DMS153 (cell line): ENCODE results near the gene RABAC1.
"Not testable (repeated sequence)": the region's sequence is repeated elsewhere in the genome, so short reads cannot be mapped to it uniquely, and the experiment has no call there.

ENCODE experiments used
- DNase-seq: peaks from one replicate; lab custom pipeline; 2025; lab: John Stamatoyannopoulos, UW

Gene RABAC1

DNA sequence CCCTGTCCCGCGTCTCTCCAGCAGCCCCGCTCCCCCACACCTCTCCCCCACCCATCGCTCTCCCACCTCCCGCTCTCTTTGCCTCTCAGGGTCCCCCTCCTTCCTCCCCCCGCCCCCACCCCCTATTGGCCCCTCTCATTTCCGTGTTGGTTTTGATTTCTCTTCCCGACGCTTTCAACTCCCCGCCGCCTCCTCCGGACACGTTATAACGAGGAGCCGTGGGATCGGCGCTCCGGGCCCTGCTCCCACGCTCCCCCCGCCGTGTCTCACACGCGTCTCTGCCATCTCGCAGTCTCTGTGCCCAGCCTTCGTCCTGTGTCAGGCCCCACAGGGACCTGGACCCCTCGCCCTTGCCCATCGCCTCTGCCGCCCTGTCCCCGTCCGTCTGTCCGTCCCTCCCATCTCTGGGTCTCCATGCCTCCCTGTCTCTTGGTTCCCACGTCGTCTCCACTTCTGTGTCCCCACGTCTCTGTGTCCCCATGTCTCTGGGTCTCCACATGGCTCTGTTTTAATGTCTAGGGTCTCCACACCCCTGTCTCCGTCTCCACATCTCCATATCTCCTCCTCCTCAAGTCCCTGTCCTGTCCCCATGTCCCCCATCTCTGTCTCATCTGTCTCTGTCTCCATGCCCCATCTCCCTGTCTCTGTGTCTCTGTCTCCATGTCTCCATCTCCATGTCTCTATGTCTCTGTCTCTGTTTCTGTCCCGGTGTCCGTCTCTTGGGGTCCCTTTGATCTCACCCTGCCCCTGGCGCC is 43.9 kb downstream of the RABAC1 start:
- no peak for DNase-seq

DNA sequence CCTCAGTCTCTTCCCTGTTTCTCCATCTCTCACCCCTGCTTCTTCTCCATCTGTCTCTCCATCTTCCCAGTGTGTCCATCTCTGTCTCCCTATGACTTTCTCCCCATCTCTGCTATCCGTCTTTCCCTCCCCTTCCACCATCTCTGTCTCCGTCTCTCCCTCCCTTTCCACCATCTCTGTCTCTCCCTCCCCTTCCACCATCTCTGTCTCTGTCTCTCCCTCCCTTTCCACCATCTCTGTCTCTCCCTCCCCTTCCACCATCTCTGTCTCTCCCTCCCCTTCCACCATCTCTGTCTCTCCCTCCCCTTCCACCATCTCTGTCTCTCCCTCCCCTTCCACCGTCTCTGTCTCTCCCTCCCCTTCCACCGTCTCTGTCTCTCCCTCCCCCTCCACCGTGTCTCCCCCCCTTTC is 44.7 kb downstream of the RABAC1 start:
- not testable (repeated sequence) for DNase-seq

DNA sequence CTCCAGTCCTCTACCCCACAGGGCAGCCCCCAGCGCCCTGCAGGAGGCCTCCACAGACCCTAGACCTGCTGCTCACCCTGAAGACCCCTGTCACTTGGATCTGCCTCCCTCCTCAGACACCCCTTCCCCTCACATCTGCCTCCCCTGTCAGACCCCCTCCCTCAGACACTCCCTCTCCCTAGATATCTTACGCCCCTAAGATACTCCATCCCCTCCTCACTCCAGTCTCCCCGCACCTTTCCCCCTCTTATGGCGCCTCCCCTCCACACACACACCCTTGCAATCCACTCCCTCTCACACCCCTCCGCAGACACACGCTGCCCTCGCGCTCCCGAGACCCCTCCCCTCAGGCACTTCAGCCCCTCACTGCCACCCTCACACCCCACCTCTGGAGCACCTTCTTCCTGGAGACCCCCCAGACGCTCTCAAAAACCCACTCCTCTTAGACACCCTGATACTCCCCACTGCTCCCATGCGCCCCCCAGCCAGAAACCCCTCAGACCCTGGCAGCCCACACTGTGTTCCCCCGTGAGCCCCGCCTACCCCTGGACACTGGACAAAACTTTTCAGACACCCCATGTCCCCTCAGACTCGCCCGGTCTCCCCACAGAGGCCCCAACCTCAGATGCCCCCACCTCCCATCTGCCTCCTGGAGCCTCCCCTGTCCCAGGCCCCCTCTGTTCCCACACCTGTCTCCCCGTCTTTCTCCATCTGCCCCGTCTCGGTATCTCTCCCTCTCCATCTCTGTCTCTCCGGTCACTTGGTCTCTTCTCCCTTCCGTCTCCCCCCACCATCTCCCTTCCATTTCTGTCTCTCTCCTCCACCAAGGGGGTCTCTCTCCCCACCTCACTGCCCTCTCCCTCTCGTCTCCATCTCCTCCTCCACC is 45.3 kb downstream of the RABAC1 start:
- no peak for DNase-seq

DNA sequence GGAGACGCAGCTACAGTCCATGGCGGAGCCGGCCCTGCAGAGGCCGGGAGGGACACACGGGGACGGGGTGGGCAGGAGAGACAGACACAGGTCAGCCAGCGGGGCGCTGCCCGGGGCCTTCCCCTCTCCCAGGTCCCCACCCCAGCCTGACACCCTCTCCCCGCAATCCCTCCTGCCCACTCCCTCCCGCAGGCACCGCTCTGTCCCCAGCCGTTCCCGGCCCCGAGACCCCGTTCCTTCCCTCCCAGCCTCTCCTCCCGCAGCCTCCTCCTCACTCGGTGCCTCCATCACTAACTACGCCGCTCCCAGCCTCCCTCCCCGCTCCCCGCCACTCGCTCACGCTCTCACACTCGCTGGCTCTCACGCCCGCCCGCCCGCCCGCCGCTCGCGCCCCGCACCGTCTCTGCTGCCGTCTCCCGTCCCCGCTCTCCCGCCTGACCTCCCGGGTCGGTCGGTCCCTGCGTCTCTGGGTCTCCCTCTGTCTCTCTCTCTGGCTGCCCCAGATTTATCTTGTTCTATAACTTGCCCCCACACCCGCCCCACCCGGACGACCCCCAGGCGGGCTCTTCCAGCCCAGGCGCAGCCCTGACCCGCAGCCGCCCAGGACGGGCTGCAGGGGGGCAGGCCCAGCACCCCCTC is 46.1 kb downstream of the RABAC1 start:
- no peak for DNase-seq

DNA sequence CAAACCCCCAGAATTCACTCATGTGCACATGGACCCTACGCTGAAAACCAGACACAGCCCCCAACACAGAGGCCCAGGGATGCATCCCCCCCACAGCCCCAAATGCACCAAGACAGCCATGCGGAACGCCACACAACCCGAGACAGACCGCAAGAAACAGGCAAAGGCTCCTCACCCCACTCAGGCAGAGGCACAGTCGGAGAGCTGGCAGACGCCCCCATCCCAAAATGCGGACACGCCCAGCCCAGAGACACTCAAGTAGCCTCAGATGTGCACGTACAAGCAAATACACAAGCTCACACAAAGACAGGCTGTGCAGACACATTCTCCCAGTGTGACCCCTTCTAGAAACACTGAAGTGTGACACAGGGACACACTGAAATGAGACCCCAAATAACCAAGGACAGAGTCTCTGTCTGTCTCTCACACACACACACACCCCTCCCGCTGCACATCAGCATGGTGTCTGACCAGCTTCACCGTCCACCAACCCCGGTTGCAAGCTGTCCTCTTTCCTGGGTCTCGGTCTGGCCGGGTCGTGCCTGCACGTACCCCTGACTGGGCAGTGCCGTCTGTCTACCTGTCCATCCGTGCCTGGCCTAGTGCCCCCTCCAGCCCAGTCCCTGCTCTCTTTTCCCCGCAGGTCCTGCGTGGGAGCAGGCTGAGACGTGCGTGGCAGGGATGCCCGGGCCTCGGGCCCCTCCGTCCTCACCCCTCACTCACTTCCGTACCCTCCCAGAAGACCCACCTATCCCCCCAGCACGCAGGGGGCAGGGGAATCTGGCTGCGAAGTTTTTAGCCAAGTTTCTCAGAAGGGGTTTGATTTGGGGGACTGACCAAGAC is 47.0 kb downstream of the RABAC1 start:
- DNase-seq, result no peak

DNA sequence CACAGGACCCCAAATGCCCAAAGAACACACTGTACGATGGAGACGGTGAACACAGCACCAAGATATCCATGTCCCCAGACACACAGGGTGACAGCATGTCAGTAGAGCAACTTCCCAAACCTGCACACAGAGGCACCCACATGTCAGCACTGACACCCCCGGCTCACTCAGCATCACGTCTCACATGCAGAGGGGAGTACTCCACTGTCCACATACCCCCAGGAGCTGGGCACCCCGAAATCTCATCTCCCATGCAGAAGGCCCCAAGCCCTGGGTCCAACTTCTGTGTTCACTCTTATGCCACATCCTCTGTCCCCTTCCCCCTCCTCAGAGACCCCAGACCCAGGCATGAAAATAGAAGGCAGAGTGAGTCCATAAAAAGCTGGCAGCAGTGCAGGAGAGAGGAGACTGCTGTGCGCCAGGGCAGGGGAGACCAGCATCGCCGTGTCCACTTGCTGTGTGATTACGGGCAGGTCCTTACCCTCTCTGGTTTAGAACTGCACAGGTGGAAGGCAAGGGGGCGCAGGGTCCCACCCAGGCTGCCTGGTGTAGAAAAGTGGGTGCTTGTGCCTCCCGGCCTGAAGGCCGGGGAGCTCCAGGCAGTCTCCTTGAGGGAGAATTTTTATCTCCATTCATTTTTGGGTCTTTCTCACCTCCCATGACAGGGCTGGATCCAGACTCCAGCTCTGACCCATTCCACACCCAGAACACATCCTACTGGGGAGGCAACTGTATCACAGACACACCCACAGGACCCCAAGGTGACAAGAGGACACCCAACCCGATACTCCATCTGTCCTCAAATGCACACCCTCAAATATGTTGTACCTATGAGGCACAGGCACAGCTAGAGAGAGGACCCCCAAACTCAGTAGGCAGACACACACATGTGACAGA is 47.9 kb downstream of the RABAC1 start:
- DNase-seq, result no peak

DNA sequence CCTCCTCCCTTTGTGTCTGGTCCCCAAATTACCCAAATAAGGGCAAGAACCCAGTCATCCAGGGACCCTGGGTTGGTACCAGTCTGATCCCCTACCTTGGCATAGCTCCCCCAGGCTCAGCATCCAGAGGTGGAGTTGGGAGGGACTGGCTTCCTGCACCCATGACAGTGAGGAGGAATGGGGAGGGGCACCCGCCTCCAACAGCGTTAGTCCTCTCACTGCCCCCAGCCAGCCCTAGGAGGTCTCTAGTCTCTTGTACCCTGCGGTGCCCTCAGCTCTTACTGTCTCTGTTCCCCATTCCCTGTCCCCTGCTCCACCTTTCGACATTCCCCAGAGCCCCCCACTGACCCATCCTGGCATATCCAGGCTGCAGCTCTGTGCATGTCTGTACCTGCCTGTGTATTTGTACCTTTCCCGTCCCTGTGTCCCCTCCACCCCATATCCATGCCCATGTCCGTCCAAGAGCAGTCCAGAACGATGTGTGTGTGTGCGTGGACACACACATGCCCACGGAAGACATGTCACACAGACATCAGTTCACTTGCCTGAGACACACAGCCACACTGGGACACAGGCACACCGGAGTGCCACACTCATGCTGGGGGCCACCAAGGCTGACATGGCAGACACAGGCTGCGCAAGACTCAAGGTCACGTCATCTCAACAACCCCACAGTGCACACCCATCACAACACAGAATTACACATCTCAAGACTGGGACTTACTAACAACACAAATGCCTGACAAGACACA is 48.7 kb downstream of the RABAC1 start:
- no peak for DNase-seq

DNA sequence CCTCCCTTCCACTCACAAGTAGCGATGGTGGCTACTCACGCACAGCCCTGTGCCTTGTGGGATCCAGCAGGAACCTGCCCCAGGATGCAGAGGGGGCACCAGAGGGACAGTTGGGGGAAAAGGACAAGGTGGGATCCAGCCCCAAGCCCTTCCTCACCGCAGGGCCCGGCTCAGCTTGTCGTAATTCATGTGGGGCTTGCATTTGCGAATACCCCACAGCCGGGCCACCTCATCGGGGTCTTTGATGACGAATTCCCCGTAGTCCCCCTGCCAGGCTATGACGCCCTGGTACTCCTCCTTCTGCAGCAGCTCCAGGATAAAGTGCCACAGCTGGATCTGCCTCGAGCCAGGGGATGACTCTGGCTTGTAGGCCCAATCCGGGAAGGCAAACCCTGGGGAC is 49.4 kb downstream of the RABAC1 start:
- DNase-seq, result no peak

DNA sequence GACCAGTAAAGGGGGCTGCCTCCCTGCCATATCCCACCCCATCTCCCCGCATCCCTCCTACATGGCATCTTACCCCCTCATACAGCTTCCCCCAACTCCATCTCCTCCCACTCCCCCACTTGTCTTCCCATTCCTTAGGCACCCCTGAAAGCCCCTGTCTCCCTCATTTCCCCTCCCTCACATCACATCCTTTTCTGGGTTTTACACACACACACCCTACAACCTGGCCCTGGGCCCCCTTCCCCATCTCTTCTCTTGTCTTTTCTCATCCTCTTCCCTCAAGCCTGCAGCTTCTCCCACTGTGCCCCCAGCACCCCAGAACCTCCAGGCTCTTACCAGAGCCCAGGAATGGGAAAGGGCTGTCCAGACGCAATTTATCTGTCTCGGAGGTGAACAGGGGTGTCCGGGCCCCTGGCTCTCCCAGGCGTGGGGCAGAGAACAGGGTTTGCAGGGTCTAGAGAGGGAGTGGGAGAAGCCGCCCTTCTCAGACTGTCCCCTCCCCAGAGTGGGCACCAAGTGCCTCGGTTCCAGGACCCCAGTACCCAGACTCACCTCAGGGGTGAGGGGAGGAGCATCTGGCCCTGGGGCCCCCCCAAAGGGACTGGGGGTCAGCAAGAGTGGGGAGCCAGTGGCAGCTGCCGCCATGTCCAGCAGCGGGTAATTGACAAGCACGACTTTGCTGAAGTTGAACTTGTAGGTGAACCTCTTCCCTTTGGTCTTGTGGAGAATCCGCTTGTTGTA is 50.2 kb downstream of the RABAC1 start:
- DNase-seq, result no peak

DNA sequence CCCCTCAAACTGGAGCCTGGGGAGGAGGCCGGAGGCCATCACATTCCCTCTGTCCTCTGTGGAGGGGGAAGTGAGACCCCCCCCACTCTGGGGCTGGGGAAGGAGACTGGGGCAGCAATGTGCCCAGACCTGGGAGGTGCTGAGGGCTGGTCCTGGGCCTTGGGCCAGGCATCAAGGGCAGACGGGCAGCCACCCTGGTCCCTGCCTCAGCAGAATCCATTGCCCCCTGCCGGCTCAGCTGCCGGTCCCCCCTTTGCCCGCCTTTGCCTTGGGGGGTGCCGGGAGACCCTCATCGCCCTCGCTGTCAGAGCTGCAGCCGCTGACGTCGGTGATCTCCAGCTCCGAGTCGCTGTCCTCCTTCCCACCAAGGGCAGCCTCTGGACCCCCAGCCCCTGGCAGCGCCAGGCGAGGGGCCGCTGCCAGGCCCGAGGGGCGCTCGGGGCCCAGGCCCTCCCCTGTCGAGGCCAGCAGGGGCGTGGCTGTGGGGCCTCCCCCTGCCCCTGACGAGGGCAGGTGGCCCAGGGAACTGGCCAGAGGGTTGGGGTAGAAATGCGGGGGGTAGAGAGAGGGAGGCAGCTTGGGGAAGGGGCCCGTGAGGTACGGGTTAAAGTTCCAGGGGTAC is 51.0 kb downstream of the RABAC1 start:
- no peak for DNase-seq

DNA sequence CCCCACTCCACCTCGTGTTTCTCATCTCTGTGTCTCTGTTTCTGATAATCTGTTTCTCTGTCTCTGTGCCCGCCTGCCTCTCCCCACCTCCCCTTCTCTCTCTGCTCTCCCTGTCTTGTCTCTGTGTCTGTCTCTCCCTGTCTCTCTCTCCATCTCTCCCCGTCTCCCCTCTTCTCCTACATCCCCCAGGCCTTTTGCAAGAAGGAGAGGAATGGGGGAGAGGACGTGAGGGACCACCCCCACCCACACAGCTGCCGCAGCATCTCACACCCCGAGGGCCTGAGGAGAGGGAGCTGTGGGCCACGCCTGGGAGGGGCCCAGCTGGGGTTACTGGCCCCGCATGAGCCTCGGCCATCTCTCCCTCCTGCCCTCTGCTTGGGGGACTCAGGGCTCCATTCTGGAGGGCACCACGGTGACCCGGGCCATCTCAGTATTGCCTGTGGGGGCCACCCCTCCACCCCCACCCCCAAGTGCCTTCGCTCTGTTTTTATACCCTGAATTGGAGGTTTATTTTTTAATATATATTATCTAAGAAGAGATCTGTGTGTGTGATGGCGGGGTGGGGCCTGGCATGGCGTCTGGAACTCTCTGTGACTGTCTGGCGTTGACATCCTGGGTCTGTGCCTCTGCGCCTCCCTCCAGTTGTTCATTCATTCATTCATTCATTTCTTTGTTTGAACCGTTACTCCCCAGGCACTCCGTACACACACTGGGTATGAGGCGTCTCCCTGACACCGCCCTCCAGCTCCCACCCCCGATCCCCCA is 52.0 kb downstream of the RABAC1 start:
- no peak for DNase-seq
